Cardiac muscle cell (in vitro differentiated cells and primary cell): ENCODE data around the gene MAD1L1. TPM values are rescaled to one million over a fixed set of nuclear protein-coding genes. Genes with fewer than 3 reads are reported as not detected.
A peak's percentile ranks its signal among the peaks of the same experiment; 100 is the strongest.

Source experiments
- DNase-seq, 2 donors: peaks; one replicate each; pipeline versions ENCODE4 v3.0.0 to v3.0.0-alpha.2; 2010 to 2017; ENCODE audit warnings: low read depth in 1 of 2, low spot score in 1 of 2
- H3K27ac ChIP-seq: fragments of 200-600 bp; sonication (generic); 2 replicates; pipeline ENCODE4 v1.5.1; 2016
- H3K27me3 ChIP-seq: fragments of 200-600 bp; sonication (generic); 2 replicates; pipeline ENCODE4 v1.6.0; 2016; ENCODE audit warnings: control low read depth
- H3K36me3 ChIP-seq: fragments of 200-600 bp; sonication (generic); 2 replicates; pipeline ENCODE4 v1.5.1; 2016; ENCODE audit warnings: control low read depth
- H3K4me1 ChIP-seq: fragments of 200-600 bp; sonication (generic); 2 replicates; pipeline ENCODE4 v1.8.1; 2017; ENCODE audit warnings: low read depth, mild to moderate bottlenecking, mixed run types
- H3K4me3 ChIP-seq: fragments of 200-600 bp; sonication (generic); 2 replicates; pipeline ENCODE4 v1.5.1; 2016; ENCODE audit warnings: mild to moderate bottlenecking
- H3K9me3 ChIP-seq: fragments of 200-600 bp; sonication (generic); 2 replicates; pipeline ENCODE4 v1.5.1; 2017; ENCODE audit warnings: low read depth, mild to moderate bottlenecking, control low read depth
- polyA plus RNA-seq: library from polyadenylated mRNA; unstranded; fragments of >200 nt; fragmentation: Nextera tagmentation; extraction: Ambion mirVana; gene quantifications from 2 replicates; pipeline ENCODE4 v1.2.1, GENCODE V29; 2016
- total RNA-seq: library from RNA; depleted of rRNA; stranded (reverse); fragments of >200 nt; gene quantifications from 2 replicates; pipeline ENCODE4 v1.2.3, GENCODE V29; 2016
- TF ChIP-seq, protein P1 (sequence below): IDR thresholded peaks from 2 replicates; pipeline ENCODE4 v1.5.1; 2012; ENCODE audit warnings: low read depth, mild to moderate bottlenecking, low read length

Gene MAD1L1
- total and polyA plus RNA-seq, 2 experiments from 2014 or later: 38.3 to 56.2 TPM

DNA sequence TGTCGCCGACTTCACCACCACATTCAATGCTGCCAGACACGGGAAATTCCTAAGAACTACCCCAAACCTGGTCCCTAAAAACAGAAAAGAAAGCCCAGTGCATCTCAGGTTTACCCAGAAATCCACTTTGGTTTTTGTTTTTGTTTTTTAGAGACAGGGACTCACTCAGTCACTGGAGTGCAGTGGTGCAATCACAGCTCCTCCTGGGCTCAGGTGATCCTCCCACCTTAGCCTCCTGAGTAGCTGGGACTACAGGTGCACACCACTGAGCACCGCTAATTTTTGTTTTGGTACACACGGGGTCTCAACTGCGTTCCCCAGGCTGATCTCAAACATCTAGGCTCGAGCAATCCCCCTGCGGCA is 22.8 kb downstream of the MAD1L1 start:
- no peaks in the 10 kb centered on the region for H3K27me3 ChIP-seq
- H3K4me1 ChIP-seq: peaks cover 21% of the 10 kb centered on the region
- no peaks in the 10 kb centered on the region for H3K9me3 ChIP-seq
- peaks cover 3% of the 10 kb centered on the region for H3K36me3 ChIP-seq
- TF ChIP-seq, protein P1, sequence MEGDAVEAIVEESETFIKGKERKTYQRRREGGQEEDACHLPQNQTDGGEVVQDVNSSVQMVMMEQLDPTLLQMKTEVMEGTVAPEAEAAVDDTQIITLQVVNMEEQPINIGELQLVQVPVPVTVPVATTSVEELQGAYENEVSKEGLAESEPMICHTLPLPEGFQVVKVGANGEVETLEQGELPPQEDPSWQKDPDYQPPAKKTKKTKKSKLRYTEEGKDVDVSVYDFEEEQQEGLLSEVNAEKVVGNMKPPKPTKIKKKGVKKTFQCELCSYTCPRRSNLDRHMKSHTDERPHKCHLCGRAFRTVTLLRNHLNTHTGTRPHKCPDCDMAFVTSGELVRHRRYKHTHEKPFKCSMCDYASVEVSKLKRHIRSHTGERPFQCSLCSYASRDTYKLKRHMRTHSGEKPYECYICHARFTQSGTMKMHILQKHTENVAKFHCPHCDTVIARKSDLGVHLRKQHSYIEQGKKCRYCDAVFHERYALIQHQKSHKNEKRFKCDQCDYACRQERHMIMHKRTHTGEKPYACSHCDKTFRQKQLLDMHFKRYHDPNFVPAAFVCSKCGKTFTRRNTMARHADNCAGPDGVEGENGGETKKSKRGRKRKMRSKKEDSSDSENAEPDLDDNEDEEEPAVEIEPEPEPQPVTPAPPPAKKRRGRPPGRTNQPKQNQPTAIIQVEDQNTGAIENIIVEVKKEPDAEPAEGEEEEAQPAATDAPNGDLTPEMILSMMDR: no peak
- H3K27ac ChIP-seq: no peak overlapping the region
- H3K4me3 ChIP-seq: no peak overlapping the region
- no peak for DNase-seq

DNA sequence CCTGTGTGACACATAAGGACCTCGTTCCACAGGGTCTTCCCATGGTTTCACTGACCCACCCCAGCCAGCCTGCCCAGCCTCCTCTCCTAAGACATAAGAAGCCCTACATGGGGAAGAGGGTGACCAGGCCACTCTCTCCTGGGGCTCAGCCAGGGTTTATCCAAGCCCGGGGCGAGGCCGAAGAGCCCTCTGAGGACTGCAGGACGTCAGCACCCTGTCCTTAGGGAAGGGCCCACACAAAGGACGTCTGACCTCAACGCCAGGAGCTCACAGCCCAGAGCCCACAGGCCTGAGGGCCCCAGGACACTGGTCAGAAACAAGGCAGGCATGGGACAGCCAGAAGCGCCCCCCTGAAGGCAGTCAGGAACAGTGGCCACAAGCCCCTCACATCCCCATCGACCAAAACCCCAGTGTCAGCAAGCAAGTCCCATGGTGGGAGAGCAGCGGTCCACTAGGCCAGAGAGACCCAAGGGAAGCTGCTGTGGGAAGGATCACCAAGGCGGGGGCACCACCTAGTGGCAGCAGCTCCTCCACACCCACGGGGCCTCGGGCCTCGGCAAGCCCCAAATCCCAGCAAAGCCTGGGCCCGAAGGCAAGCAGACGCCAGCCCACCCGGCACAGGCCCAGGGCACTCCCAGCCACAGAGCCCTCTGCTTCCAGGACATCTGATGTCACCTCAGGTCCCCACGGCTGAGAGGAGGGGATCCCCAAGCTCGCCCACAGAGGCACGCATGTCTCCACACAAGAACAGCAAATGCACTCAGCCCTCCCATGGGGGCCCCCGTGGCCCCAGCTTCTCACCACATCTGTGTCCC is 23.4 kb downstream of the MAD1L1 start:
- TF ChIP-seq, protein P1: peak; percentile 87
- Histone ChIP-seq H3K36me3 (peaks cover 3% of the 10 kb centered on the region), H3K4me1 (peaks cover 25% of the 10 kb centered on the region)

DNA sequence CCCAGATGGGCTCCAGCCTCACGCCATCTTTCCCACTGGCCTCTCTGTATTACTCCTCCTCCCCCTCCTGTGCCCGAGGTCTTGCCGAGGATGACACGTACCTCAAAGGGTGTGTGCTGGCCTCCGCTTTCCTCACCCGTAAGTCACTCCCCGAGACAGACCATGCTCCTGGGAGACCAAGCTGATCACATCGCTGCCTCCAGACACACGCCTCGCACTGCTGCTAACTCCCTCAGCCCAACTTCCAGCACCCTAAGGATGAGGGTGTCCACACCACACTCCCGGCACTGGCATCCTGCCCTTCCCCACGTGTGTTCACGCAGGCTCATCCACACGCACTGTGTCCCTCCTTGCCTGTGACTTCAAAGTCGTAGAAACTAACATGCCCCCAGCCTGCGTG is 24.0 kb downstream of the MAD1L1 start:
- H3K36me3 ChIP-seq: peaks cover 3% of the 10 kb centered on the region
- H3K27ac ChIP-seq: no peak overlapping the region
- no peaks in the 10 kb centered on the region for H3K27me3 ChIP-seq
- no peak overlapping the region for H3K4me3 ChIP-seq
- DNase-seq: no peak
- TF ChIP-seq, protein P1: no peak
- no peaks in the 10 kb centered on the region for H3K9me3 ChIP-seq
- peaks cover 31% of the 10 kb centered on the region for H3K4me1 ChIP-seq

More for the DNA sequence above, 23.4 kb downstream of the MAD1L1 start:
- Histone ChIP-seq H3K9me3 (no peaks in the 10 kb centered on the region), H3K4me3 (no peak overlapping the region), H3K27ac (no peak overlapping the region), H3K27me3 (no peaks in the 10 kb centered on the region)
- DNase-seq: peak; percentile 83 to 87

DNA sequence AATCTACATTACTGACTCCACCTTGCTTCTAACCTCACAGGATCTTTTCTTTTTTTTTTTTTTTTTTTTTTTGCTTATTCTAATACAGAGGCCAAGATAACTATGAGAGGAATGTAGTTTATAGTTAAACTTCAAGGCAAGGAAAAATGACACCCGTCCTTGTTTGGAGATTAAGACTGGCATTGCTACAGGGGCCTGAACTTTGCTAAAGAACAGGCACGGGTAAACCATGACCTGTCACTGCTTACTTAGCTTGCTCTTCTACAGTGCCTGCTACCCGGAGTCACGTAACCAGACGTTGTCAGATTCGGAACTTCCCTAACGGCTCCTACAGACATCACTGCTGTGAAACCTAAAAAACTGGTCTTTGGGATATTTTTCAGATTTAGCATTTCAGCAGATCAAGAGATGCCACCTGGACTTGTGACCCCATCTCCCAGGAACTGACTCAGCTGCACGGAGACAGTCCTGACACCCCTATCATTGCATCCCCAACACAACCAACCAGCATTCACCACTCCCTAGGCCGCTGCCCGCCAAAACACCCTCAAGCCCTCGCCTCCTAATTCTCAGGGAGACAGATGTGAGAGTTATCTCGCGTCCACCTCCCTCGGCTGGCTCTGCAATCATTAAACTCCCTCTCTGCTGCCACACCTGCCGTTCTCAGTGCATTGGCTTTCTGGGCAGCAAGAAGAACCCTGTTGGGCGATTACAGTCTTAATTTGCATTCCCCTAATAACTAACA is 27.5 kb downstream of the MAD1L1 start:
- Histone ChIP-seq H3K36me3 (no peaks in the 10 kb centered on the region), H3K27me3 (no peaks in the 10 kb centered on the region), H3K4me3 (no peak overlapping the region), H3K27ac (peak overlapping the region; percentile 85), H3K9me3 (no peaks in the 10 kb centered on the region), H3K4me1 (peaks cover 61% of the 10 kb centered on the region)
- peak in 1 of 2 donors; percentile 25 for DNase-seq
- TF ChIP-seq, protein P1: no peak

DNA sequence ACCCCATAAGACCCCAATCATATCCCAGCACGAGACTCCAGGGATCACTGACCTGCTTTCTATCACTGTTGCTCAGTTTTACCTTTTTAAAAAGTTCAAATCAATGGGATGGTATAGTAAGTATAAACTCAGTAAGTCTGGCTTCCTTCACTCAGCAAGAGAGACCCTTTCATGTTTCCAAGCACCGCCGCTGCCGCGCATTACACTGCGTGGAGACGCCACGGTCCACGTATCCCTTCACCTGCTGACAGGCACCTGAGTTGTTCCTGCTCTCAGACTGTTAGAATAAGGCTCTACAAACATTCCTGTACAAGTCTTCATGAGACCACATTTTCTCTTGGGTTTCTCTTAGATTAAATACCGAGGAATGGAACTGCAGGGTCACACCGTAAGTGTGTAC is 28.3 kb downstream of the MAD1L1 start:
- Histone ChIP-seq H3K4me3 (no peak overlapping the region), H3K4me1 (peaks cover 61% of the 10 kb centered on the region), H3K9me3 (no peaks in the 10 kb centered on the region), H3K27me3 (no peaks in the 10 kb centered on the region), H3K36me3 (no peaks in the 10 kb centered on the region), H3K27ac (peak overlapping the region; percentile 85)
- TF ChIP-seq, protein P1: no peak
- DNase-seq: no peak
